VCaP (cell line): ENCODE measurements around the gene TCTA.

Experiments
- H3K27ac ChIP-seq: fragments of 450-650 bp; 2 replicates; pipeline ENCODE4 v1.5.1; 2017
- CTCF ChIP-seq: fragments of 450-650 bp; conservative IDR thresholded peaks from 2 replicates; pipeline ENCODE4 v1.5.1; 2017; ENCODE audit warnings: mild to moderate bottlenecking, moderate library complexity

TCTA gene

DNA sequence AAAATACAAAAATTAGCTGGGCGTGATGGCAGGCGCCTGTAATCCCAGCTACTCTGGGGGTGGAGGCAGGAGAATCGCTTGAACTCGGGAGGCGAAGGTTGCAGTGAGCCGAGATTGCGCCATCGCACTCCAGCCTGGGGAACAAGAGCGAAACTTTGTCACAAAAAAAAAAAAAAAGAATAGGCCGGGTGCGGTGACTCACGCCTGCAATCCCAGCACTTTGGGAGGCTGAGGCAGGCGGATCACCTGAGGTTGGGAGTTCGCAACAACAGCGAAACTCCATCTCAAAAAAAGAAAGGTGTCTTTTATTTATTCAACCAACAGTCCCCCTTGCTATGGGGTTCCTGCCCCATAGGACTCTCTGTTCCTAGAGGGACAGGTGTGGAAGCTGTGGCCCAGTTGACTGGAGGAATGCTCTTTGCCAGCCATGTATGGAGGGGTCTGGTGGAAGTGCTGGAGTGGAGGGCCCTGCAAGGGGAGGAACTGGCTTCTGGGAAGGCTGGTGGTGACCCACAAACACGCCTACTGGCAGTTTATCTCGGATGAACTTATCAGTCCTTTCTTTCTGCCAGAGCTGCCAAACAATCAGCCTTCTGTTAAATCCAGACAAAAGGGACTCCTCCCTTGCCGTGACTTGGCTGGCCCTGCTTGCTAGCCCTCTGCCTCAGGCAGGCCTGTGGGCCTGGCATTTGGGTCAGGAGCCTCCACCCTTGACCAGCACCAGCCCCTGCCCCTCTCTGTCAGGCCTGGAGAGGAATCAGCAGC lies 53.2 kb downstream of the TCTA start:
- no peak overlapping the region for H3K27ac ChIP-seq
- TF ChIP-seq CTCF, result no peak
